Measurements from ENCODE around the gene SLC6A4.

- TF ChIP-seq CTCF (IDR thresholded peaks at IDR 0.05): no peak
- TF ChIP-seq POLR2A (IDR thresholded peaks at IDR 0.05; ENCODE audit: low read depth): no peak
- no peak for TF ChIP-seq EP300 (IDR thresholded peaks at IDR 0.05)
- TF ChIP-seq POLR2AphosphoS5 (IDR thresholded peaks at IDR 0.05): no peak
Measured at GRCh38 chr17:30203471-30203981, 32.0 kb downstream of the SLC6A4 start.
